Panc1 (cell line): ENCODE results near the gene TOX3.

ENCODE experiments used
- CTCF ChIP-seq: fragments of 450-650 bp; IDR thresholded peaks from 2 replicates; pipeline ENCODE4 v1.5.1; 2017; ENCODE audit warnings: mild to moderate bottlenecking
- POLR2AphosphoS5 ChIP-seq: IDR thresholded peaks from 2 replicates; pipeline ENCODE4 v1.6.1; 2012; ENCODE audit warnings: mild to moderate bottlenecking, low read depth, low read length, moderate library complexity

- TF ChIP-seq CTCF (no peak), POLR2AphosphoS5 (no peak)
Observed at GRCh38 chr16:52488837-52489289, 58.1 kb downstream of the TOX3 start.
